Cerebellar cortex (tissue), 1 donor: ENCODE measurements around the gene PKD1.

Experiments
- DNase-seq: peaks from one replicate; pipeline ENCODE4 v3.0.0-alpha.2; 2015; ENCODE audit warnings: low spot score

Gene PKD1

GRCh38 chr16:2074071-2074470 lies 61.6 kb downstream of the PKD1 start:
- no peak for DNase-seq

GRCh38 chr16:2072926-2073325 lies 62.8 kb downstream of the PKD1 start:
- no peak for DNase-seq

- peak; percentile 18 for DNase-seq
Measured at GRCh38 chr16:2071454-2072202, 64.1 kb downstream of the PKD1 start.

GRCh38 chr16:2070576-2071453 lies 64.9 kb downstream of the PKD1 start:
- DNase-seq = no peak

- no peak for DNase-seq
Measured at GRCh38 chr16:2066139-2066538, 69.6 kb downstream of the PKD1 start.

- no peak for DNase-seq
Measured at GRCh38 chr16:2064368-2064945, 71.2 kb downstream of the PKD1 start.

GRCh38 chr16:2063861-2064260 lies 71.8 kb downstream of the PKD1 start:
- no peak for DNase-seq

- no peak for DNase-seq
Measured at GRCh38 chr16:2062801-2063200, 72.9 kb downstream of the PKD1 start.

GRCh38 chr16:2061526-2061925 lies 74.2 kb downstream of the PKD1 start:
- DNase-seq = no peak

- DNase-seq = no peak
Measured at GRCh38 chr16:2061023-2061422, 74.7 kb downstream of the PKD1 start.

GRCh38 chr16:2060346-2060745 lies 75.4 kb downstream of the PKD1 start:
- DNase-seq = no peak

GRCh38 chr16:2058872-2059271 lies 76.8 kb downstream of the PKD1 start:
- DNase-seq = no peak

GRCh38 chr16:2058420-2058819 lies 77.3 kb downstream of the PKD1 start:
- no peak for DNase-seq

GRCh38 chr16:2057438-2057837 lies 78.3 kb downstream of the PKD1 start:
- DNase-seq = no peak

GRCh38 chr16:2056681-2057407 lies 78.9 kb downstream of the PKD1 start:
- DNase-seq = no peak

- no peak for DNase-seq
Measured at GRCh38 chr16:2056077-2056476, 79.6 kb downstream of the PKD1 start.

GRCh38 chr16:2054543-2055245 lies 81.0 kb downstream of the PKD1 start:
- DNase-seq = no peak

GRCh38 chr16:2053897-2054296 lies 81.8 kb downstream of the PKD1 start:
- no peak for DNase-seq

GRCh38 chr16:2053211-2053610 lies 82.5 kb downstream of the PKD1 start:
- DNase-seq = no peak

GRCh38 chr16:2048116-2048543 lies 87.6 kb downstream of the PKD1 start:
- no peak for DNase-seq

- DNase-seq = peak; percentile 96
Measured at GRCh38 chr16:2047330-2048115, 88.2 kb downstream of the PKD1 start, which contains the start of the genes NTHL1 and TSC2. Gene NTHL1 (minus strand): TSS chr16:2047834. CDS start chr16:2047823, 11 bp downstream. Gene TSC2 (plus strand): TSS chr16:2047985. CDS start chr16:2048616, 631 bp downstream.
